Astrocyte (in vitro differentiated cells and primary cell): ENCODE measurements around the gene CDKN2C. TPM values are rescaled to one million over a fixed set of nuclear protein-coding genes. Genes with fewer than 3 reads are reported as not detected.
A peak's percentile ranks its signal among the peaks of the same experiment; 100 is the strongest.

ENCODE experiments used
- DNase-seq: peaks from one replicate; pipeline ENCODE4 v3.0.0-alpha.2; 2010; ENCODE audit warnings: low read depth
- FAIRE-seq: peaks from 2 replicates; lab custom pipeline; 2011; peaks lifted over from hg19 to GRCh38; lab: Jason Lieb, UNC
- H2AFZ ChIP-seq: 2 replicates; pipeline ENCODE4 v1.6.0; 2012; ENCODE audit warnings: low read depth, low read length, inconsistent platforms
- H3K27ac ChIP-seq: 2 replicates; pipeline ENCODE4 v1.5.1; 2011; ENCODE audit warnings: low read depth, low read length, inconsistent platforms
- H3K27me3 ChIP-seq: 2 replicates; pipeline ENCODE4 v1.6.0; 2011; ENCODE audit warnings: low read length, inconsistent platforms; ENCODE audit not compliant: insufficient read depth
- H3K36me3 ChIP-seq: 2 replicates; pipeline ENCODE4 v1.5.1; 2011; ENCODE audit warnings: low read length, inconsistent platforms; ENCODE audit not compliant: insufficient read depth
- H3K4me1 ChIP-seq: 2 replicates; pipeline ENCODE4 v1.5.1; 2011; ENCODE audit warnings: low read length, inconsistent platforms; ENCODE audit not compliant: insufficient read depth
- H3K4me2 ChIP-seq: 2 replicates; pipeline ENCODE4 v1.6.0; 2012; ENCODE audit warnings: low read length, inconsistent platforms
- H3K4me3 ChIP-seq: 2 replicates; pipeline ENCODE4 v1.5.1; 2011; ENCODE audit warnings: low read depth, mild to moderate bottlenecking, low read length, inconsistent platforms; ENCODE audit not compliant: insufficient read depth
- H3K79me2 ChIP-seq: 2 replicates; pipeline ENCODE4 v1.6.0; 2012; ENCODE audit warnings: mild to moderate bottlenecking, low read length, inconsistent platforms; ENCODE audit not compliant: insufficient read depth
- H3K9ac ChIP-seq: 2 replicates; pipeline ENCODE4 v1.6.0; 2012; ENCODE audit warnings: mild to moderate bottlenecking, low read length, inconsistent platforms
- H3K9me3 ChIP-seq: 2 replicates; pipeline ENCODE4 v1.5.1; 2012; ENCODE audit warnings: low read depth, mild to moderate bottlenecking, low read length, inconsistent platforms; ENCODE audit not compliant: insufficient read depth
- H4K20me1 ChIP-seq: 2 replicates; pipeline ENCODE4 v1.6.0; 2012; ENCODE audit warnings: low read length, inconsistent platforms; ENCODE audit not compliant: insufficient read depth
- H3K27ac Mint-ChIP-seq: one replicate; pipeline ENCODE4 v1.8.0; 2021; ENCODE audit warnings: mild to moderate bottlenecking, mixed read lengths; ENCODE audit not compliant: unreplicated experiment
- H3K27me3 Mint-ChIP-seq: one replicate; pipeline ENCODE4 v1.8.0; 2021; ENCODE audit warnings: low read depth, mixed read lengths; ENCODE audit not compliant: unreplicated experiment
- H3K36me3 Mint-ChIP-seq: one replicate; pipeline ENCODE4 v1.8.0; 2021; ENCODE audit warnings: low read depth, mixed read lengths; ENCODE audit not compliant: unreplicated experiment
- H3K4me1 Mint-ChIP-seq: one replicate; pipeline ENCODE4 v1.8.0; 2021; ENCODE audit warnings: low read depth, mixed read lengths; ENCODE audit not compliant: unreplicated experiment
- H3K4me3 Mint-ChIP-seq: one replicate; pipeline ENCODE4 v1.8.0; 2021; ENCODE audit warnings: mild to moderate bottlenecking, moderate library complexity, mixed read lengths; ENCODE audit not compliant: unreplicated experiment
- H3K9me3 Mint-ChIP-seq: one replicate; pipeline ENCODE4 v1.8.0; 2021; ENCODE audit warnings: mild to moderate bottlenecking, mixed read lengths; ENCODE audit not compliant: unreplicated experiment
- EZH2 ChIP-seq: IDR thresholded peaks from 2 replicates; pipeline ENCODE4 v1.6.1; 2012; ENCODE audit warnings: mild to moderate bottlenecking, low read length, inconsistent platforms; ENCODE audit not compliant: insufficient read depth
- total RNA-seq: library from RNA; stranded (reverse); gene quantifications from 2 replicates; pipeline ENCODE4 v1.2.1, GENCODE V29; 2021
- TF ChIP-seq, protein P1 (sequence below): IDR thresholded peaks from 2 replicates; pipeline ENCODE4 v1.5.1; 2011; ENCODE audit warnings: low read depth, mild to moderate bottlenecking, inconsistent platforms, low read length, moderate library complexity; ENCODE audit not compliant: insufficient read depth

CDKN2C gene
- total RNA-seq, 1 donor from 2014 or later, result 0.43 TPM

DNA sequence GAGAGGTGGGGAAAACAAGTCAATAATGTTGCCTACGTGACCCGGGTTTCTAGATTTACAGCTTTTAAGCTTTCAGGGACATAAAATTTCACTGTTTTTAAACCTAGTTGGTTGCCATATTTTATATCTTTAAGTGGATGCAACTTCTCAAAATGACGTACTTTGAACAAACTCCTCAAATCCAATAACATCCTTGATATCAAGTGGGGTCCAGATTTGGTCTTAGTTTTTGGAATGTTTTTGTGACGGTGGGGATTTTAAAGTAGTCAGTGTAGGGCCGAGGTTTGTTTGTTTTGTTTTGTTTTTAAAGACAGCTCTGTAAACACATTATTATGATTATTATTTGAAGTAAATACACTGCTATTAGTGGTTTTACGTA, 453 bp downstream of the CDKN2C start:
- Histone ChIP-seq H3K9me3 (no peaks in the 10 kb centered on the region), H3K79me2 (peaks cover 34% of the 10 kb centered on the region), H2AFZ (peak overlapping the region; percentile 86), H3K27ac (peak overlapping the region; percentile 79), H3K4me2 (peak overlapping the region; percentile 90), H3K27me3 (no peaks in the 10 kb centered on the region), H3K4me3 (peak overlapping the region; percentile 82), H3K4me1 (peaks cover 4% of the 10 kb centered on the region), H3K36me3 (no peaks in the 10 kb centered on the region), H3K9ac (peak overlapping the region; percentile 84), H4K20me1 (no peaks in the 10 kb centered on the region)
- Mint-ChIP-seq H3K27me3 (peaks cover 49% of the 10 kb centered on the region), H3K27ac (no peak overlapping the region), H3K4me3 (peak overlapping the region; percentile 92), H3K36me3 (no peaks in the 10 kb centered on the region), H3K4me1 (peaks cover 6% of the 10 kb centered on the region), H3K9me3 (no peaks in the 10 kb centered on the region)
- TF ChIP-seq EZH2, result no peak
- TF ChIP-seq, protein P1, sequence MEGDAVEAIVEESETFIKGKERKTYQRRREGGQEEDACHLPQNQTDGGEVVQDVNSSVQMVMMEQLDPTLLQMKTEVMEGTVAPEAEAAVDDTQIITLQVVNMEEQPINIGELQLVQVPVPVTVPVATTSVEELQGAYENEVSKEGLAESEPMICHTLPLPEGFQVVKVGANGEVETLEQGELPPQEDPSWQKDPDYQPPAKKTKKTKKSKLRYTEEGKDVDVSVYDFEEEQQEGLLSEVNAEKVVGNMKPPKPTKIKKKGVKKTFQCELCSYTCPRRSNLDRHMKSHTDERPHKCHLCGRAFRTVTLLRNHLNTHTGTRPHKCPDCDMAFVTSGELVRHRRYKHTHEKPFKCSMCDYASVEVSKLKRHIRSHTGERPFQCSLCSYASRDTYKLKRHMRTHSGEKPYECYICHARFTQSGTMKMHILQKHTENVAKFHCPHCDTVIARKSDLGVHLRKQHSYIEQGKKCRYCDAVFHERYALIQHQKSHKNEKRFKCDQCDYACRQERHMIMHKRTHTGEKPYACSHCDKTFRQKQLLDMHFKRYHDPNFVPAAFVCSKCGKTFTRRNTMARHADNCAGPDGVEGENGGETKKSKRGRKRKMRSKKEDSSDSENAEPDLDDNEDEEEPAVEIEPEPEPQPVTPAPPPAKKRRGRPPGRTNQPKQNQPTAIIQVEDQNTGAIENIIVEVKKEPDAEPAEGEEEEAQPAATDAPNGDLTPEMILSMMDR, result no peak
- no peak for FAIRE-seq
- DNase-seq, result no peak

DNA sequence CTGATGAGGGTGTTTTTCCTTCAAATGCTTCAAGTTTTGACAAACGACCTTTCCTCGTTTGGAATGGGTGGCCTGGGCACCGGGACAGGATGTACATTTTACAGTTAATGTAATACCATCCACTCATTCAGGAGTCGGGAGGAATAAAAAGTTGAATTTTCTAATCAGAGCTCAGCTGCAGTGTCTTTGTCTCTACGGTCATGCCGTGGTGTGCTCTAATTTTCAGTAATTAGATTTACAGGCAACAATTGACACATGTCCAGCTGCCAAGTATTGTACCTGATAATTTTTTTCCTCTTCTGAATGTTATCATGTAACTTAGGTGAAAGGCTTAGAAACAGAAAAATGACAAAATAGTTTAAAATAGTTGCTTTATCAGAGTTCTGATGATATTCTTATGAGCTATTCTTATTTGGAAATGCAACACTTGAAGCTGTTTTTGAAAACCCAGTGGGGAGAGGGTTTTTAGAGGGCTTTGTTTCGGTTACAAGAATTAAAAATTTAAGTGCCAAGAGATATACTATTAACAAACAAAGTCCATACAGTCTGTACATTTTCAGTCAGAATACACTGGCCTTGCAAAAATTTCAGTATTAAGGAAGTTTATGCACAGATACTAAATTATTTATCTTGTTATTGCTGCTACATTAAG, 1.0 kb downstream of the CDKN2C start:
- Histone ChIP-seq H3K9me3 (no peaks in the 10 kb centered on the region), H3K4me1 (peaks cover 4% of the 10 kb centered on the region), H3K36me3 (no peaks in the 10 kb centered on the region), H3K4me2 (peak overlapping the region; percentile 90), H3K9ac (peak overlapping the region; percentile 84), H3K4me3 (peak overlapping the region; percentile 82), H3K79me2 (peaks cover 34% of the 10 kb centered on the region), H4K20me1 (no peaks in the 10 kb centered on the region), H3K27ac (no peak overlapping the region), H2AFZ (peak overlapping the region; percentile 86), H3K27me3 (no peaks in the 10 kb centered on the region)
- no peak for DNase-seq
- Mint-ChIP-seq H3K27me3 (peaks cover 49% of the 10 kb centered on the region), H3K36me3 (no peaks in the 10 kb centered on the region), H3K27ac (no peak overlapping the region), H3K9me3 (no peaks in the 10 kb centered on the region), H3K4me3 (no peak overlapping the region), H3K4me1 (peaks cover 6% of the 10 kb centered on the region)
- no peak for TF ChIP-seq EZH2
- TF ChIP-seq, protein P1, result no peak
- no peak for FAIRE-seq

DNA sequence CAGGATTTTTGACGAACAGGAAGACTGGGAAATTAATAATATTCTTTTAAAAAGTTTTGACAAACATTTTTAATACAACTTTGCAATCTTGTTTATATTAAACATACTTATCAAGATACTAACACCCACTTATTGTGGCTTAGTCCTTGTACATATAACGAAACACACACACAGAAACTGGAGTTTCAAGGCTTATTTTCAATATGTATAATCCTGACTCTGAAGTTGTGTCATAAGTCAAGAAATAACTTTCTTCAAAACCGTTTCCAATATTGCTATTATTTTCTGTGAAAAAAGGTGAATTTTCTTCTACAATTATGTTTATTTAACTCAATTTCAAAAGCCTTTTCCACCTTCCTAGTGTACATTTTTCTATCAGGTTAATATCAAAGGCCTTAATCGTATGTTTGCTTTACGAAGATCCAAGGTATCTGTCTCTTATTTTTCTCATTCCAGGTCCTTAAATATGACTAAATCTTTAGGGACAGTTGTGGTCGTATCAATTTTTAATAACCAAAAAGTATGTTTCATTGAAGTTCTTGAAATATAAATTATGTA, 1.8 kb downstream of the CDKN2C start:
- Histone ChIP-seq H2AFZ (no peak overlapping the region), H3K36me3 (no peaks in the 10 kb centered on the region), H3K4me3 (no peak overlapping the region), H3K27me3 (no peaks in the 10 kb centered on the region), H3K27ac (no peak overlapping the region), H3K9me3 (no peaks in the 10 kb centered on the region), H4K20me1 (no peaks in the 10 kb centered on the region), H3K79me2 (peaks cover 34% of the 10 kb centered on the region), H3K9ac (no peak overlapping the region), H3K4me1 (peaks cover 4% of the 10 kb centered on the region), H3K4me2 (peak overlapping the region; percentile 90)
- no peak for TF ChIP-seq EZH2
- TF ChIP-seq, protein P1, result no peak
- H3K36me3 Mint-ChIP-seq, result no peaks in the 10 kb centered on the region
- no peak for FAIRE-seq
- H3K4me1 Mint-ChIP-seq, result peaks cover 6% of the 10 kb centered on the region
- H3K27ac Mint-ChIP-seq, result no peak overlapping the region
- no peaks in the 10 kb centered on the region for H3K9me3 Mint-ChIP-seq
- DNase-seq, result no peak
- H3K27me3 Mint-ChIP-seq, result peaks cover 56% of the 10 kb centered on the region
- H3K4me3 Mint-ChIP-seq, result no peak overlapping the region
